WTC11 (cell line): ENCODE results near the gene MAP6.

ENCODE experiments used
- CREB1 ChIP-seq: sonication (generic); formaldehyde crosslinking; IDR thresholded peaks from 2 replicates; pipeline ENCODE4 v1.8.0; 2023; ENCODE audit warnings: mild to moderate bottlenecking, missing genetic modification reagents
- CTCF ChIP-seq: fragments of 200-600 bp; IDR thresholded peaks from 2 replicates; pipeline ENCODE4 v1.8.0; 2022; ENCODE audit warnings: antibody characterized with exemption
- ELF4 ChIP-seq: sonication (generic); formaldehyde crosslinking; IDR thresholded peaks from 2 replicates; pipeline ENCODE4 v1.8.1; 2022; ENCODE audit warnings: low read depth, mild to moderate bottlenecking, moderate library complexity, missing genetic modification reagents
- FOXJ3 ChIP-seq: sonication (generic); formaldehyde crosslinking; IDR thresholded peaks from 2 replicates; pipeline ENCODE4 v1.9.0; 2021; ENCODE audit warnings: missing genetic modification reagents, mild to moderate bottlenecking, borderline replicate concordance
- GTF2I ChIP-seq: fragments of 250-450 bp; sonication (Bioruptor Pico); conservative IDR thresholded peaks from 2 replicates; pipeline ENCODE4 v1.4.0; 2021; ENCODE audit warnings: mild to moderate bottlenecking
- HMGXB4 ChIP-seq: sonication (generic); formaldehyde crosslinking; IDR thresholded peaks from 2 replicates; pipeline ENCODE4 v1.8.1; 2023; ENCODE audit warnings: mild to moderate bottlenecking, moderate library complexity, missing genetic modification reagents
- NR2C2 ChIP-seq: sonication (generic); formaldehyde crosslinking; IDR thresholded peaks from 2 replicates; pipeline ENCODE4 v1.8.0; 2022; ENCODE audit warnings: mild to moderate bottlenecking, missing genetic modification reagents
- NR3C1 ChIP-seq: sonication (generic); formaldehyde crosslinking; conservative IDR thresholded peaks from 2 replicates; pipeline ENCODE4 v1.8.1; 2023; ENCODE audit warnings: low read depth, mild to moderate bottlenecking, missing genetic modification reagents
- STAT6 ChIP-seq: sonication (generic); formaldehyde crosslinking; conservative IDR thresholded peaks from 2 replicates; pipeline ENCODE4 v1.8.1; 2023; ENCODE audit warnings: mild to moderate bottlenecking, low read depth, missing genetic modification reagents, moderate library complexity
- TEAD4 ChIP-seq: sonication (generic); formaldehyde crosslinking; IDR thresholded peaks from 2 replicates; pipeline ENCODE4 v1.8.0; 2022; ENCODE audit warnings: mild to moderate bottlenecking, missing genetic modification reagents
- ZNF263 ChIP-seq: sonication (generic); formaldehyde crosslinking; IDR thresholded peaks from 2 replicates; pipeline ENCODE4 v1.8.1; 2022; ENCODE audit warnings: low read depth, mild to moderate bottlenecking, moderate library complexity, missing genetic modification reagents
- ZSCAN18 ChIP-seq: fragments of 250-450 bp; sonication (Bioruptor Pico); IDR thresholded peaks from 2 replicates; pipeline ENCODE4 v2.1.2; 2022; ENCODE audit warnings: mild to moderate bottlenecking, moderate library complexity
- TF ChIP-seq, protein P1 (sequence below): sonication (generic); formaldehyde crosslinking; IDR thresholded peaks from 2 replicates; pipeline ENCODE4 v1.8.1; 2023; ENCODE audit warnings: mild to moderate bottlenecking, missing genetic modification reagents

- TF ChIP-seq CTCF, result no peak
- TF ChIP-seq CREB1 (CRISPR knock-in tag), result no peak
- TF ChIP-seq ZNF263, result no peak
- TF ChIP-seq STAT6 (CRISPR knock-in tag), result no peak
- no peak for TF ChIP-seq FOXJ3 (CRISPR knock-in tag)
- TF ChIP-seq, protein P1, sequence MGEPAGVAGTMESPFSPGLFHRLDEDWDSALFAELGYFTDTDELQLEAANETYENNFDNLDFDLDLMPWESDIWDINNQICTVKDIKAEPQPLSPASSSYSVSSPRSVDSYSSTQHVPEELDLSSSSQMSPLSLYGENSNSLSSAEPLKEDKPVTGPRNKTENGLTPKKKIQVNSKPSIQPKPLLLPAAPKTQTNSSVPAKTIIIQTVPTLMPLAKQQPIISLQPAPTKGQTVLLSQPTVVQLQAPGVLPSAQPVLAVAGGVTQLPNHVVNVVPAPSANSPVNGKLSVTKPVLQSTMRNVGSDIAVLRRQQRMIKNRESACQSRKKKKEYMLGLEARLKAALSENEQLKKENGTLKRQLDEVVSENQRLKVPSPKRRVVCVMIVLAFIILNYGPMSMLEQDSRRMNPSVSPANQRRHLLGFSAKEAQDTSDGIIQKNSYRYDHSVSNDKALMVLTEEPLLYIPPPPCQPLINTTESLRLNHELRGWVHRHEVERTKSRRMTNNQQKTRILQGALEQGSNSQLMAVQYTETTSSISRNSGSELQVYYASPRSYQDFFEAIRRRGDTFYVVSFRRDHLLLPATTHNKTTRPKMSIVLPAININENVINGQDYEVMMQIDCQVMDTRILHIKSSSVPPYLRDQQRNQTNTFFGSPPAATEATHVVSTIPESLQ (CRISPR knock-in tag), result no peak
- no peak for TF ChIP-seq GTF2I (CRISPR knock-in tag)
- no peak for TF ChIP-seq HMGXB4
- TF ChIP-seq NR3C1 (CRISPR knock-in tag), result no peak
- TF ChIP-seq ZSCAN18 (CRISPR knock-in tag), result no peak
- TF ChIP-seq ELF4 (CRISPR knock-in tag), result no peak
- TF ChIP-seq NR2C2, result no peak
- TF ChIP-seq TEAD4 (CRISPR knock-in tag), result no peak
These were observed 105.3 kb downstream of the MAP6 start for GRCh38 chr11:75563501-75563977.
